HG03097 (cell line): ENCODE results near the gene DDX51.

Experiments
- ATAC-seq: cut with Tn5 transposase; IDR thresholded peaks from one replicate; pipeline ENCODE4 v1.9.1; 2021; ENCODE audit not compliant: unreplicated experiment, low FRiP score

The DDX51 gene

DNA sequence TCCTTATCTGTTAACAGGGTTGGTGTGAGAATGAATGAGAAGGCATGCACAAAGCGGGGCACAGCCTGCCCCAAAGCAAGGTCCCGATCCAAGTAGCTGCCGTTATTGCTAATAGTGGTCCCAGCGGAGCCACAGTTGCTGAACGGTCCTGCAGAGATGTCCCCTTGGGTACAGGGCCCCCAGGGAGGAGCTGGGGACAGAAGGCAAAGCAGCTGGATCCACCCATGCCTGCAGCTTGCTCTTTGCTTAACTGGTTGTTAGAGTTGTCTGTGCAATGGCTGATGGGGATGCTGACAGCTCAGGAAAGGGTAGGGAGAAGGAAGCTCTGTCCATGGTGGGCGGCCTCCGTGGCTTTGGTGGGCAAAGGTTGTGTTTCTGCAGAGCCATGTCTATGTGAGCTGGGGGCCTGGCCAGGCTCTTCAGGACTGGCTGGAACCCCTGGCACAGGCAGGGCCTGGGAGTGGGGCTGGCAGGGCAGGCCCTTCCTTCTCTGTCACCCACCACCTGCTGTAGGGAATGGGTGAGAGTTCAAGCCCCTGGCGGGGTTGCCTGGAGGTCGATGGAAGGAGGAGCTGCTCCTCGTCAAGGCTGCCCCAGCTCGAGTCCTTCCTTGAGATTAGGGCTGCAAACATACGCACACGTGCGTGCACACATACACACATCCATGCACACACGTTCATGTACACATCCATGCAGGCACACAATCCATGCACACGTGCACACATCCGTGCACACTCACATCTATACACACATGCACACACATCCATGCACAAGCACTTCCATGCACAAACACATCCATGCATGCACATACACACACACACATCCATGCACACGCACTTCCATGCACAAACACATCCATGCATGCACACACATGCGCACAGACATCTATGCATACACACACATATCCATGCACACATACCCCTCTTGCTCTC, 35.6 kb upstream of the DDX51 start:
- no peak for ATAC-seq

DNA sequence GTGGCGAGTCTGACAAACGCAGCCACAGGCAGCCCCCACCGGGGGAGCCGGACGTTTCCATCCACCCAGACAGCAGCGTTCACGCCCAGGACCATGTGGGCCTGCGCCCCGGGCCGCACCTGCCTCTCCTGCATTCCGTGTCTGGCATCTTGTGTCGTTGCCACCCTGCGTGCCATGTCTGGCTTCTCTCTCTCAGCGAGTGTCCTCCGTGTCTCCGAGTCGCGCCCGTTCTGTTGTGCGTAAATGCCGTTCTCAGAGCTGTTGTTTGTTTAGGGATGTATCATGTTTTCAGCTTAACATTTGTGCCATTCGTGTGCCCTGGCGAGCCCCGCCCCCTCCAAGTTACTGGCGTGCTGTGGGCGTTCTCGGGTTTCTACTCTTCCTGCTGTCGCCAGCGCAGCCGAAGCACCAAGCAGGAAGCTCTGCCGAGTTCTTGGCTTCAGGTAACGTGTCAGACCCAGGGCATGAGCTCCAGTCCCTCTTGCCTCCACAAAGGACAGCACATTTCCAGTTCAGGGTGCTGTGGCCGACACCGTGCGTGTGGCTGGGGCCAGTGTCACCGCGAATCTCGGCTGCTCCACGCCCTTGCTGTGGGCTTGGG, 34.8 kb upstream of the DDX51 start:
- no peak for ATAC-seq

DNA sequence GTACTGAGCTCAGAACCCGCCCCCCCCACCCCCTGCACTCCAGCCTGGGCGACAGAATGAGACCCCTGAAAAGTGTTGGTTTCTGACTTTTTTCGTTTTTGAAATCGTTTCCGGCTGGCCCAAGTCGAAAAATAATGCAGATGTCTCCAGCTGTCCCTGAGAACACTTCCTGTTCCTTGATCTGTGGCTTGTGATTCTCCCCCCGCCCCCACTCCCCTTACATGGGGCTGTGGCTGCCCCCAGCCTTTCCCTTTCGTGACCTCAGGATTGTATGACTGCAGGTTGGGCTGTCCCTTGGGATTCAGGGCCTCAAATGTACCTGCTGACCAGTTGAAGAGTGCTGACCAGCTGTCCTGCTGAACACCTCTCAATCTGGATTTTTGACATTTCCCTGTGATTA, 34.2 kb upstream of the DDX51 start:
- no peak for ATAC-seq

DNA sequence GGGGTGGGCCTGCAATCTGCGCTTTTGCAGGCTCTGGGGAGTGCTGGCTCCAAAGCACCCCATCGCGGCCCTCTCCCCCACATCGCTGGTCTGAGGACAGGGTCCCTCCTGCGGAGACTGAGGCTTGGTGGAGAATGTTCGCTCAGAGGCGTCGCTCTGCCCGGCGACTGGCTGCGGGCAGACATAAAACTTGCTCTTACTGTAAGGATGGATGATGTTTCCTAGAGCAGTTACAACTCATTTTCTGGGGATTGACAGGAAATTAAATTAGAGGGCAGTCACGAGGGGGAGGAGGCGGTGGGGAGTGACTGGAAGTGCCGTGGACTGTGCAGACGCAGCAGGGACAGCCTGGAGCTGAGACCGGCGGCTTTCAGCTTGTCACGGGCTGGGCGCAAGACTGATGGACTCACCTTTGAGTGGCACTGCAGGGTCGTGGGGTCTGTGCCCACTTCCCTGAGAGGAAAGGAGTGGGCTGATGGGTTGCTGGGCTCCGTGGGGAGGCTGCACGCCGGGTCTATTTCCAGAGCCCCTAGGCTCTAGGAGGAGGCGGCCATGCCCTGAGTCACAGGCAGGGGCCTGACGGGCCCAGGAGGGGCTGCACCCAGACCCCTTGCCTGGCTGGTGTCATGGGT, 32.9 kb upstream of the DDX51 start:
- ATAC-seq: no peak

DNA sequence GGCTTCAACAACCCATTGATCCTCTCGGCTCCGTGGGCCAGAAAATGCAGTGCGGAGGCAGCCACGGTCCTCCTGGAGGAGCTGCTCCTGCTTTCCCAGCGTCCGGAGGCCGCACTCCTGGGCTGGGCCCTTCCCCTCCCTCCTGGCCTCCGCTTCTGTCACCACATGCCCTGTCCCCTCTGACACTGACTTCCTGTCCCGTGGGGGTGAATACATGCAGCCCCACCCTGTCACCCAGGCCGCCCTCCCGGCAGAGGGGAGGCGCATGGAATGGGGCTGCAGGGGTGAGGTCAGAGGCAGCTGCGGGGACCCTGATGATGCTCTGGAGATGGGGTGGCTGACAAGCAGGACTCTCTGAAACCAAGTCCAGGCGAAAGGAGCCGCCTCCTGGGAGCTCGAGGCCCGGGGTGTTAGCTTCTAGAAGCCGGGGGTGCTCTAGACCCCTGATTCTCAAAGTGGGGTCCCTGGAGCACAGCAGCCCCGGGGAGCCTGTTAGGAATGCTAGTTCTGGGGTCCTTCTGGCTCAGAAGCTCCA, 32.3 kb upstream of the DDX51 start:
- no peak for ATAC-seq

DNA sequence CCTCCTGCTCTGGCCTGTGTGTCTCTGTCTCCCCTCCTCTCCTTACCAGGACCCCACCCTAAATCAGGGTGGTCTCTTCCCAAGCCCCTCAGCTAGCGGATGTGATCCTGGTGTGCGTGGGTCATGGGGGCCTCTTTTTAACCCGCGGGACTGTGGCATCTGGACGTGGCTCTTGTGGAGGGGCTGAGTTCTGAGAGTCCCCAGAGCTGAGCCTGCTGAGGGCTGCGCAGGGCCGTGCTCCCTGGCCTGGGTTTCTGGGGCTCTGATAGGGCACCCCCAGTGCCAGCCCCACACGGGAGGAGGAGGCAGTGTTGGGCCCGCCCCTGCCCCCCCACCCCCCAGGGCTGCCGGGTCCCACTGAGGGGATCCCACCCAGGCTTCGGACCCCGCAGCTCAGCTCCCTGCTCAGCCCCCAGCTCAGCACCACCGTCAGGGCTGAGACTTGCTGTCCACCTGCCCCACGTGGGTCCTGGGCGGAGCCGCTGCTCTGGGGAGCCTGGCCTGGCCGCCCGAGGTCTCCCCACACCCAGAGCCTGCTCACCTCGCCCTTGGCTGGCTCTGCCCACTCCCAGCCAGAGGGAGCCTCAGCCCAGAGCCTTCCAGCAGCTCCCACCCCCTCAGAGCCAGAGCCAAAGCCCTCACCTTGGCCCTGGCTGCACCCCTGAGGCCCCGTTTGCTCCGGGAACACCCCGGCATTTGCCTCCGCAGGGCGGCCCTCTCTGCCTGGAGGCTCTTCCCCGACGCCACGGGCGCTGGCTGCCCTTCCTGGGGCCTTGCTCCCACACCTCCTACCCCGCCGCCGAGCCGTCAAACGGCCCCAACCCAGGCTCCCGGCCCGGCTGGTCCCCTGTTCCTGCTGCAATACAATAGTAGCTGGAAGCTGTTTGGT, 31.6 kb upstream of the DDX51 start:
- ATAC-seq: no peak

DNA sequence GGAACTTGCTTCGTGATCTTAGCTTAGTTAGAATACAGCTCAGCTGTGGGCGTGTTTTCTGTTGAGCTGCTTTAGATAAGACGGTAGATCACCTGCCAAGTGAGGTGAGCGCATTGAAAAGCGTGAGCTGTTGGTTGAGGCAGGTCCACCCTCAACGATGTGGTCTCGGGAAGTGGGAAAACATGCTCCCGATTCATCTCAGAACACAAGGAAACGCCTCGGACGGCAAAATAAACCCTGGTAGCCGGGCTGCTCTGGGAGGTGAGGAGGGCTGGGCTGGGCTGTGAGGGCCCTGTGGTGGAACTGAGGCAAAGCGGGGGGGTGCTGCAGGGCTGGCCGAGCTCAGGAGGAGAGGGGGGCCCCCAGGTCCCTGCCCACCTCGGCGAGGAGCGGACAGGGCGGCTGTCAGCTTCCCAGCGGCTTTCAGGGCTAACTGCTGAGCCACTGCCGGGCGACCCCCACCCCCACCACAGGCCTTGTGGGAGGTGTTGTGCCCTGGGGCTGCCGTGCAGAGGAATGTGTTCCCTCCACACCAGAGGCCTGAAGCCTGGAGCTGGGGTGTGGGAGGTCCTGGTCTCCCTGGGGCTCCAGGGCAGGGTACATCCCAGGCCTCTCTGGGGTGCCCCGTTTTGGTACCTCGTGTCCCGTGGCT, 30.8 kb upstream of the DDX51 start:
- no peak for ATAC-seq

DNA sequence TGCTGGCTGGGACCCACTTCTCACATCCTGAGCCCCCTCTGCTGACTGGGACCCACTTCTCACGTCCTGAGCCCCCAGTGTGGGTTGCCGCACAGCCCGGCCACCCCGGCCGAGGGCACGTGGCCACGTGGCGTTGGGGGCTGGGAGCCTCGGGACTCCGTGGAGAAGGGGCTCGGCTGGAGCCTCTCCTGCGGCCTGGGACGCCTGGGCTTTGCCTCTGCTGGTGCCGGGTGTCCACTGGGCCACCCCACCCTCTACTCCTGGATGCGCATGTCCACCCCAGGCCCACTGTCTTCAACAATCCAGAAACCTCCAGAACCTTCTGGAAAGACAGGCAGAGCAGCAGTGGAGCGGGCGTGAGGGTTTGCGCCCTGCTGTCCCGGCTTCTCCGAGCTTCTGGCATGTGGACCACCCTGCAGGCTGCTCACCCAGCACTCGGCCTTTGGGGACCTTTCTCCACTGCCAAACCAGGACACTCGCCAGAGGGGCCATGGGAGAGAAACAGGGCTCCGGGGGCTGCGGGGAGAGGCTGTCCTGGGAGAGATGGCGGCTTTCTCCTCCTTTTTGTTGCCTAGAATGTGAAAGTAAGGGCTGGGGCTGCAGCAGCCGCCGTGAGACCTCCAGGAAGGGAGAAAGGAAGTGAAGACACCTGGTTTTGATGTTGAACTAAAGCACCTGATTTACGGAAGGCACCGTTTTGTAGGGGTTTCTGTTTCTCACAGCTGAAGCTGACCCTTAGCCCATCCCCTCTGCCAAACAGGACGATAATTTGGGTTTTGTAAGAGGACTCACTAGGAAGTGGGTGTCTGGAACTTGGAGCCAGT, 30.1 kb upstream of the DDX51 start:
- no peak for ATAC-seq

DNA sequence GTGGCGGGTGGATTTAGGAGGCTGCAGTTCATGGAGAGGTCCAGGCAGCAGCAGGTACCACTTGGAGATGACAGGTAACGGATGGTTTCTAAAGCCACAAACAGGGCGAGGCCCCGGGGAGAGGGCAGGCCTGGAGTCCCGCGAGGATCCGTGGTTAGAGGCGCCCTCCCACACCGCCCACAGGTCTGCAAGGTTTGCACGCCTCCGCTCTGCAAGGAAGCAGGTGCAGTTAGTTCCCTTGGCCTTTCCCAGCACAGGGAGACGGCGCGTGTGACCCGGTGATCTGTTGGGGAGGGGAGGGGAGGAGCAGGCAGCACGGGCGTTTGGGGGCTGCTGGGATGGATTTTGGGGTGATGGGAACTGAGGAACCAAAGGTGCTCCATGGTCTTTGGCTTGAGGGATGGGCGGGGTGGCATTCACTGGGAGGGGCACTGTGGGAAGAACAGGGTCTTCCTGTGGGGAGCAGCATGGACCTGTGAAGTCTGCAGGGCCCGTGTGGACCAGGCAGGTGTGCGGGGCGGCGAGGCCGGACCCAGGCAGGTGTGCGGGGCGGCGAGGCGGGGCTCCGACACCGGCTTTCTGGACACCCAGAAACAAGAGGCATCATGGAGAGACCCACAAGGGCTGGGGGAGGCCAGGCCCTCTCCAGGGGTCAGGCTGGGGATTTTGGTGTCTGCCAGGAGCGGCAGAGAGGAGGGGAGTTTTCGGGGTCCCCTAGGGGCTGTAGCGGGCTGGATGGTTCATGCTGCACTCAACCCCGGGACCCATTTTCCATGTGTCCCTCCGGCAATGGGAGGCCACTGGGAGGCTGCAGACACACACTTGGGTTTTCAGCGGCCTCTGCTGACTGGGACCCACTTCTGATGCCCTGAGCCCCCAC, 29.3 kb upstream of the DDX51 start:
- no peak for ATAC-seq

DNA sequence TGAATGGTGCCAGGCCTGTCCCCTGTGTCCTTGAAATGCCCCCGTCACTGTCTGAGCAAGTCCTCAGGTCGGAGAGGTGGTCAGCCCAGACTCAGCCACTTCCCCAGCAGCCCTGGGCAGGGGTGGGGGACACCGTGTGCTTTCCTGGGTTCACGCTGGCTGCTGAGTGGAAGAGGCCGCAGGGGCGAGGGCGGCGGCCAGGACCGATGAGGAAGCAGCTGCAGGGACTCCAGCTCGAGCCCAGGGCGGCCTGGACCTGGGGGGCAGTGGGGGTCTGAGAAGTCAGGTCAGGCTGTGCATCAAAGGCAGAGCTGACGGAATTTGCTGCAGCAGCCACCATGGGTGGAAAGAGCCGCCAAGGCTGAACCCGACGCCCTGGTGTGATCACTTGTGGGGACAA, 28.5 kb upstream of the DDX51 start:
- ATAC-seq: no peak

DNA sequence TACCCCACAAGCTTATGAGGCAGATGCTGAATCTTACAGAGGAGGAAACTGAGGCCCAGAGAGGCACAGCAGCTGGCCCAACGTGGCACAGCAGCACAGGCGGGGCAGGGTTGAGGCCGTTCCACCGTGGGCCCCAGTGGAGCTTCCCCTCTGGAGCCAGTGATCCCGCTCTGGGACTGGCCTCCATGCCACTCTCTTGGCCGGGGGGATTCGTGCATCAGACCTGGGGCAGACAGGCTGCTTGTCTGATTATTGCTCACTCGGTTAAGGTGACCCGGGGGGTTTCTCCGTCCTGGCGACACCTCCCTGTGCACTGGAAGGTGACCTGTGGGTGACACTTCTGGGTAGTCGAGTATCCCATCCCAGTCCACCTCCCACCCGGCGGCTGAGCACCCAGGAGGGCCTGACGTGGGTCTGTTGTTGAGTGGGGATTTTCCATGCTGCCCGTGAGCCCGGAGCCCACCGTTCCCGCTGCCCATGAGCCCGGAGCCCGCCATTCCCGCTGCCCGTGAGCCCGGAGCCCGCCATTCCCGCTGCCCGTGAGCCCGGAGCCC, 27.9 kb upstream of the DDX51 start:
- no peak for ATAC-seq

DNA sequence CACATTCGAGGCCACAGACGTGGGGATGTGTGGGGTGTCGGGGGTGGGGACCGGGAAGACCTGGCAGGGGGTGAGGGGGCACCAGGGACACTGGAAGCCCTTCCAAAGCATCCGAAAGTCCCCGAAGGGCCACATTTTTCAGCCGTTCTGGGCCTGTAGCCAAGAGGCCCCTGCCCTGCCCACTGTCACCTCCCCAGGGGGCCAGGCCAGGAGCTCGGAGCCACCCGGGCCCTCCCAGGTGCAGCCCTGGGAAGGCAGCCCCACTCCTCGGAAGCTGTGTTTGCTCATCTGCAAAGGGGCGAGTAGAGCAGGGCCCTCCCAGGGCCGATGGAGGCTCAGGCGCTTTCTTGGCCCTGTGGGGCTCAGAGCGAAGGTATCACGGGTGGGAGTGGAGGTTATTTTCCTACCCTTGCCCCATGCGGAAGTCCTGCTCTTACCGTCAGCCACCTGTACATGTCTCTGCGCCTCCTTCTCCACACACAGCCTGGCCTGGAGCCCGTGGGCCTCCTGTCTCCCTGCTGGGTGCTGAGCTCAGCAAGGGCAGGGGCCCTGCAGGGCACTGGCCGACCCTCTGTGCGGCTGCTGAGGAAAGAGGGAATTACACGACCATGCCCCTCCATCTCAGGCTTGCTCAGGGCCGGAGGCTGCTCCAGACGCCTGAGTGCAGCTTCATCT, 27.3 kb upstream of the DDX51 start:
- no peak for ATAC-seq

DNA sequence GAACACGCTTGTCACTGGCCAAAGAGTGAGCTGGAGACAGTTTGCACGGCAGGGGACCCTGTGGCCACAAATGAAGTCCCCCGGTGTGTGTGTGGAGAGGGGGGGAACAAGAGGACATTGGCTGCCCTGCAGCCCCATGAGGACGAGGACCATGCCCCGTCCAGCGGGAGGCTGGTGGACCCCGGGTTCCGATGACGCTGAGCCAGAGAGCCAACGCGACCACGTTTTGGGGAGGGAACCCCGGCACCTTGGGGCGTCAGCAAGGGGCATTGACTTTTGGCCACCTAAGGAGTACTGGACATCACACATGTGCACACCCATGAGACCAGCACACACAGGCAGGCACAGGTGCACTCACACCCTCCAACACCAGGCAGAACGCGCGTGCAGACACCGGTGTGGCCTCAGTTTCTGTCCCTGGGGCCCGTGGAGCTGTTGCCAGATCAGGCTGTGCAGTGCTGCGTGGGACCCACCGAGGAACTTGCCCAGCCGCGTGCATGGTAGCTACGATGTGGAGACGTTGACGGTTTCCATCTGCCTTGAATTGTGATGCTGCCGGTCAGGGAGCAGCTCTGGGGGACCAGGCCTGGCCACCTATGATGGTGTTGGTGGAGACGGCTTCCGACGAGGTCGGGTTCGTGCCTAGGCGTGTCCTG, 26.6 kb upstream of the DDX51 start:
- ATAC-seq: no peak

DNA sequence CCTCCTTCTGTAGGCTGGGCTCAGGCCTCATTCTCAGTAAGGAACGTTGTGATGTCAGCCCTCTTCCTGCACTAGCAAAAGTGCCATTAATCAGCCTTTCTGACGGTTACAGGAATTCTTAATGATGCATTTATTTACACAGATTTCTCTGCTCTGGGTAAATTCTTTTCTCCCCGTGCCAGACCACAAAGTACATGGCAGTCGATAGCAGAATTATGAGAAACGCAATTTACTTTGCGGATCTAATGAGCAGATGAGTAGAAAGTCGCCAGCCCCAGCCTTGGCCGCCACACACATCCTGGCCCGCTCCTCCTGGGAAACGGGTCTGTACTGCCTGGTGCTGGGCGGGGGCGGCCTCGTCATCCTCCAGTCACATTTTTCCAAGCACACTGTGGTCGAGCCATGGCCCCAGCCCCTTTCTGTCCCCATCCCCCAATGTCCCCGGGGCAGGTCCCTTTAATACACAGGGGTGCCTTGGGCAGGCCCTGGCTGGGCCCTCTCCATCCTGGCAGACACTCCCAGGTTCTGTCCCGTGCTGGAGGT, 26.0 kb upstream of the DDX51 start:
- ATAC-seq: no peak

DNA sequence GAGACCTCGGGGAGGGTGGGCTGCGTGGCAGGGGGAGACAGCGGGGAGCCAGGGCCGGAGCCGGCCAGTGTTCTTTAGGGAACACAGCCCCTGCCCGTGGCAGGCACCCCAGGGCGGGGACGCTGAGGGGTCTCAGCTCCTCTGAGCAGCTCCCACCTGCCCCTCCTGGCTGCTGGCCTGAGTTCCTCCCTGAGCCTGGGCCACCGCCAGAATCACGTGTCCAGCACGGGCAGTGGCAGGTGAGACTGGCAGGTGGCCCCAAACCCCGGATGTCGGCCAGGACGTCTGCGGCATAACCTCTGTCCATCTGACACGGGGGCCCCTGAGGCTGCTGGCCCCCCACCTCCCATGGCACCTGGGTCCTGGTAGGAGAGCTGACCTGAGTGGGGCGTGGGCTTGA, 25.3 kb upstream of the DDX51 start:
- ATAC-seq: no peak

DNA sequence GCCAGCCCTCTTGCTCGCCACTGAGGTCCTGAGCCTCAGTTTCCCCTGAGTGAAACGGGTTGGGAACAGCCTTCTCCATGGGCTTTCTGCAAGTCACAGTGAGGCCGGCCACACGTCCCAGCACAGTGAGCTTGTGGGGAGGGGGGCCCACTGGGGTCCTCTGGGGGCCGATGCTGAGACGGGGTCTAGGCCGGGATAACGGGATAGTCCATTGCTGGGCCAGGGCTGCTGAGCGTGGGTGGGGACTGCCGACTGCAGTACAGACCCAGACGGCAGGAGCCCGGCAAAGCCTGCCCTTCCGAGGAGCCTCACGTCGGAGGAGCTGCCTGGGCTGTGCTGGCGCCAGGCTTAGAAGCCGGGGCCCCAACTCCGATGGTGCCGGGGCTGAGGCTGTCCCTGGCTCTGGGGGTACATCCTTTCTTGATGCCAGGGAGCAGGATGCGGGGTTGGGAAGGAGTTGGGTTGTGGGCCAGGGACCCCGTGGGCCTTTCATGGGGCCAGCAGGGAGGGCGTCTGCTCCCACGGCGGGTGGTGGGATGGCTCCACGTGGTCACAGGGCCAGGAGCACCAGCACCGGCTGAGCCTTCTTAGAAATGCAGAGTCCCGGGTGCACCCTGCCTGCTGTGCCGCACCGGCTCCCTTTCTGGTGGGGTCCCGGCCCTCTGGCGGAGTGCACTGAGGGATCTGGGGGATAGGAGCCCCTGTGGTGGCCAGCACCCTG, 24.4 kb upstream of the DDX51 start:
- no peak for ATAC-seq
